Activated effector memory CD4-positive, alpha-beta T cell treated with Interleukin-2 at 50 U/mL for 16 hours (primary cell): ENCODE data around the gene CEMIP2.
"Not testable (repeated sequence)": the region's sequence is repeated elsewhere in the genome, so short reads cannot be mapped to it uniquely, and the experiment has no call there.

Experiments
- DNase-seq: peaks from one replicate; pipeline ENCODE4 v3.0.0-alpha.2; 2020

CEMIP2 gene

DNA sequence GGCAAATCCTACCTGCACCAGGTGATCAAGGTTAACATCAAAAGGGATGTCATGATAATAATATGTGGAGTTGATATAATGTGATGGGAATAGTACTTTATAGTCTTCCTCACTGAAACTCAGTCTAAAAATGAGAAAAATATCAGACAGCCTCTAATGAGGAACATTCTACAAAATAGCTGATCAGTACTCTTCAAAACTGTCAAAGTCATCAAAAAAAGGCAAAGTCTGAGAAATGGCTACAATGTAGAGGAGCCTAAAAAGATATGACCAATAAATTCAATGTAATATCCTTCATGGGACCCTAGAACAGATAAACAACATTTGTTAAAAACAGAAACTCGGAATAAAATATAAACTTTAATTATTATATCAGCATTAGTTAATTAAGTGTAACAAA lies 95.7 kb downstream of the CEMIP2 start:
- DNase-seq = no peak

DNA sequence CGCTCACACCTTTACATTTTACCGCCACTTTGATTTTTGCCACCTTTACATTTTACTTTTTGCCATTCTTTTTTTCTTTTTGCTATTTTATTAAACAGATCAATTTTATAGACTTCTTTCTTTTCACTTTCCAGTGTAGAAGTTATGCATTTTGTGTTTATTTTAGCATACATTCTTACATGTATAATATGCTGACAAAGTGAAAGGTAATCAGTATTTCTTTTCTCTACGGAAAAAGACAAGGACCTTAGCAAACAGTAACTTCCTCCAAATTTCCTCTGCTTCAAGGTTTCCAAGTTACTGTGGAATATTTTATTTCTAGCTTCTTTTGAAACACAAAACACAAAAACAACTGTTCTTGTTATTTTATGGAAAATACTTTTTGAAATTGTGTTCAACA lies 97.0 kb downstream of the CEMIP2 start:
- DNase-seq = no peak

DNA sequence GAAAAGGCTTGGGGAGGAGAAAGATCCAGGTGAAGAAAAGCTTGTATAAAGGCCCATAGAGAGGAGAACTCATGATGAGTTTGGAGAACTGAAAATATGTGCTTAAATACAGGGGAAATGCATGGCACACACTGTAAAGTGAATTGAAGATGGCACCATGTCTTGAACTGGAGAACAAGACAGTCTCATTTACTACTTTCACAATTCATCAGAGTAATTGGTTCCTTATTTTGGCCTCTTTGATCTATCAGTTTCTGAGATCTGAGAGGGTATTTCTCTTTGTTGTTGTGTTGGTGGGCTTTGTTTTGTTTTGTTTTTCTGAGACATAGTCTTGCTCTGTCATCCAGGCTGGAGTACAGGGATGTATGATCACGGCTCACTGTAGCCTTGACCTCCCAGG lies 98.2 kb downstream of the CEMIP2 start:
- DNase-seq = no peak

DNA sequence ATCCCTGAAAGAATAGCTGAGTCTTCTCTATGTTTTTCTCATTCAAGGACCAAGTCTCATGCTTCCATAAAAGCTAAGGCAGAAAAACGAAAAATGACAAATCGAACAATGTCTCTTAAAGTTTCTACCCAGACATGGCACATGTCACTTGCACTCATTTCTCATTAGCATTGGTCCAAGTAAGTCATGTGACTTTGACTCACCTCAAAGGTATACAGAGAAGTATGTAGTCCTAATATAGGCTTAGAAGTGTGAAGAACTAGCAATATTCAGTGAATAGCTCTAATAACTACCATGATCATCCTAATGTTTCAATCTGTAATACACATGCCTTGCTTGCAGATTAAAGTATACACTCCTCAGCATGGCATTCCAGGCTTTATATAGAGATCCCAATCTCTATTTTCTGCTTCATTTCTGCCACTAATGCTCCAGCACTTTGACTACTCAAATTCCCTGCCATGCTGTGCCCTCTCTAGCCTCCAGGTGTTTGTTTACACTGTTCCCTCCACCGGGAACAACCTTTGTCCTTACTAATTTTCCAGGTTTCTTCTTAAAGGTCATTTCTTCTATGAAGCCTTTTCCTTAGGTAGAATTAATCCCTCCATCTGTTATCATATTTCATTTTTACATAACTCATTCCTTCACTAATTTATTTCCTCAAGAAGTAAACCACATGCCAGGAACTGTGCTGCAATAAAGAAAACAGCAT lies 98.9 kb downstream of the CEMIP2 start:
- DNase-seq = no peak

DNA sequence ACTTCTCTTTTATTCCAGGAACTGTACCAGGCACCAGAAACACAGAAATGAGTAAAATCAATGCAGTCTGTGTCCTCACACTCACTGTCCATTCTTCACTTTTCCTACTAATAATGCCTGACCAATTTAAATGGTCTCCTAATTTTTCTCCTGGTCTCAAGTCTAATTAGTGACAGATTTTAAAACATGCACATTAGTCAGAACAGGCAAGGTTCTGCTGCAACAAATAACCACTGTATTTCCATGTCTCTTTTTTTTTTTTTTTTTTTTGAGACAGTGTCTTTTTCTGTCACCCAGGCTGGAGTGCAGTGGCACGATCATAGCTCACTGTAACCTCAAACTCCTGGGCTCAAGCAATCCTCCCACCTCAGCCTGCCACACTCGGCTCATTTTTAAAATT lies 99.6 kb downstream of the CEMIP2 start:
- no peak for DNase-seq

DNA sequence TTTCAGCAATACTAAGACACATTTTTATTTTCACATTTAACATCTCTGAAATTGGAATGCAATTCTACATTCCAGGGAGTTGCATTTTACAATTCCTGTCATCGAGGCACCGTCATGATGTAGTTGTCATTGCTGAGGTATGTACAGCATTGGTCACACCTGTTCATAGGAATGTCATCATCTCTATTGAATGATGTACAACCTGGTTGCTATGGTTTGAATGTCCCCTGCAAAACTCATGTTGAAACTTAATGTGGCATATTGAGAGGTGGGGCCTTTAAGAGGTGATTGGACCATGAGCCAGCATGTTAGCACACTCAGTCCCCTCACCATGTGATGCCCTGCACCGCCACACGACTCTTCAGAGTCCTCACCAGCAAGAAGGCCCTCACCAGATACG lies 103.1 kb downstream of the CEMIP2 start:
- no peak for DNase-seq

DNA sequence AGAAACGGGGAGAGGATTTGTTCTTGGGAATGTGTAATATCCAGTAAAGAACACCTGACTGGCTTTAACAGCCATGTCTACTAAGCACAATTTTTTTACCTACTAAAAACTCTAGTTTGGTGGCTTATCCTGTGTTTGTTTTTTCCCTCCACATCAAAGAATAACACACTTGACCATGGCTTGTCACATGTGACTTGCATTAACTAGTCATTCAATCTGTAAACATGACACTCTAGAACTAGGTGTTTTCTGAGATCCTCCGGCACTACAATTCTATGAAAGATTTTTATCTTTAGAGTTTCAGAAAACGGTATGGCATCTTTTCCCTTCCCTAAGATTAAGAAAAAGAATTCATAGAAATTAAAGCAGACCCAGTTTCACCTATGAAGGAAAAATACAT lies 103.7 kb downstream of the CEMIP2 start:
- DNase-seq = no peak

DNA sequence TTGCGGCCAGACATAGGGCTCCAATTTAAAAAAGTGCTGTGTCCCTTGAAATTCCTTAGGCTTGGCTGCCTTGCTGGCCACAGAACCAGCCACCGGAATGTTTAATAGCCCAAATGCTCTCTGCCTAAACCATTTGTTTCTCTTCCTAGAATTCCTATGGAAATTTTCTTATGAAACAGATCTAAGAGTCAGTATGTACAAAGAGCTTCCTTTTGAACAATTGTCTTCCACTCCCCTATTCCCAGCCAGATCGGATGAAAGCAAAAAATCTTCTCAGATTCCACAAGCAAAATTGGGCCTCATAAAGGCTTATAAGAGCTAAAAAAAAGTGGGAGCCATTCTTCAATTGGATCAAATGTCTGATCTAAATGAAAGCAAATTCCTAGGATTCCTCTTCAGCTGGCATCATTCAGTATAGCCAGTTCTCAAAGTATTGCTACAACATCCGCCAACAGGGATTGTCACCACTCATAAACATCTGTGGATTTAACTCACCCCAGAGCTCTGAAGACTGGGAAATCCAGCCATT lies 104.3 kb downstream of the CEMIP2 start:
- DNase-seq = no peak

DNA sequence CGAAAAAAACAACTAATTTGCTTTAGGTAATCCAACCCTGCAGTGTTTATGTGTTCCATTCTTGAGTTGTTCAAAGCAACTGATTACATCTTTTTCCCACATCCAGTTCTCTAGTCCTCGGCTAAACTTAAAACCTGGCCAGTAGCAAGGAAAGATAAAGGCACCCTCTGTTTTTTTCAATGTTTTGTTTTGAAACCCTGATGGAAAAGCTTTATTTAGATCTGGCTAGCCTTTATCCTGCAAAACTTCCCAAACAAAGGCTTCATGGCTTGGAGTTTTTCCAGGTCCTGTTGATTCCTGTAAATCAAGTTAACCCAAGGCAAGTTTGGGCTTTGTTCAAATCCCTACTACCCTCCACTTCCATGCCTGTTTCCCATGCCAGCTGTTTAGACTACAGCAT lies 105.1 kb downstream of the CEMIP2 start:
- DNase-seq = no peak

DNA sequence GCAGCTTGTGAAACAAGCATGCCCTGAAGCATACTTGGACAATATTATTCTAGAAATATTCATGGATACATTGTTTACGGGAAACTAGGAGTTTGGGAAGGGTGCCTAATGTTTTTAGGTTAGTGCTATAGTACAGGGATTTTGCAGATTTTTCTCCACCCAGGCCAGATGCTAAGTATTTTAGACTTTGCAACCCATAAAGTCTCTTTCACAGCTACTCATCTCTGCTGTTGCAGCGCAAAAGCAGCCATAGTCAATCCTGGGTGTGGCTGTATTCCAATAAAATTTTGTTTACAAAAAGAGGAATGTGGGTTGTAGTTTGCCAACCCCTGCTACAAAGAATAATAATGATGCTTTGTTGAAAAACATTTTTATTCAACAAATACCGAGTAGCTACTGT lies 106.2 kb downstream of the CEMIP2 start:
- no peak for DNase-seq

DNA sequence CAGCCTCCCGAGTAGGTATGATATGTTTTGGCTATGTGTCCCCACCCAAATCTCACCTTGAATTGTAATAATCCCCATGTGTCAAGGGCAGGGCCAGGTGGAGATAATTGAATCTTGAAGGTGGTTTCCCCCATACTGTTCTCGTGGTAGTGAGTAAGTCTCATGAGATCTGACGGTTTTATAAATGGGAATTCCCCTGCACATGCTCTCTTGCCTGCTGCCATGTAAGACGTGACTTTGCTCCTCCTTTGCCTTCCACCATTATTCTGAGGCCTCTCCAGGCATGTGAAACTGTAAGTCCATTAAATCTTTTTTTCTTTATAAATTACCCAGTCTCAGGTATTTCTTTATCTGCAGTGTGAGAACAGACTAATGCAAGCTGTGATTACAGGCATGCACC lies 111.0 kb downstream of the CEMIP2 start:
- DNase-seq = not testable (repeated sequence)

DNA sequence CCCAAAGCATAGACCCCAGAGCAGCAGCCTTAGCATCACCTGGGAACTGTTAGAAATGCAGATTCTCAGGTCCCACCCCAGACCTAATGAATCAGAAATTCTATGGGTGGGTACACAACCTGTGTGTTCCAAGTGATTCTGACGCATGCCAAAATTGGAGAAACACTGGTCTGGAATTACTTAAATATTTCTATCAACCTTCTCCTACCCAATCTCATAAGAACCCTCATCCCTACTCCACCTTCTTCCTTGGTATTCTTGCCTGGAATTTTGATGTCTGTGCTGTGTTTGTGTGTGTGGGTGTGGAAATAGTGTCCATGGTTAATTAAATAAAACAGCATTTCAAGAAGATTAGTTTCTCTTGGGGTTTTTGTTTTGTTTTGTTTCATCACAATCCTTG lies 111.8 kb downstream of the CEMIP2 start:
- DNase-seq = no peak

DNA sequence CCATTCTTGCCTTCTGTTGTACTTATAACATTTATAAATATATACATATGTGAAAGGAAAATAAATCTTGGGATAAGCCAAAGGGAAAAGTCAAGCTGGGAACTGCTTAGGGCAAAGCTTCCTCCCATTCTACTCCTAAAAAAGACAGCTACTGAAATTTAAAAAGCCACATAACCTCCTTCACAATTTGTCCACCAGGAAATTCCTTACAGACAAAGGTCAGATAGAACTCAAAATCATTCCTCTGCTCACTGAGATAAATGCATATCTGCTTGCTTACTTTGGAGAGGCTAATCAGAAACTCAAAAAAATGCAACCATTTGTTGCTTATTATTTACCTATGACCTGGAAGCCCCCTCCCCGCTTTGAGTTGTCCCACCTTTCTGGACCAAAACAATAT lies 112.5 kb downstream of the CEMIP2 start:
- DNase-seq = no peak

DNA sequence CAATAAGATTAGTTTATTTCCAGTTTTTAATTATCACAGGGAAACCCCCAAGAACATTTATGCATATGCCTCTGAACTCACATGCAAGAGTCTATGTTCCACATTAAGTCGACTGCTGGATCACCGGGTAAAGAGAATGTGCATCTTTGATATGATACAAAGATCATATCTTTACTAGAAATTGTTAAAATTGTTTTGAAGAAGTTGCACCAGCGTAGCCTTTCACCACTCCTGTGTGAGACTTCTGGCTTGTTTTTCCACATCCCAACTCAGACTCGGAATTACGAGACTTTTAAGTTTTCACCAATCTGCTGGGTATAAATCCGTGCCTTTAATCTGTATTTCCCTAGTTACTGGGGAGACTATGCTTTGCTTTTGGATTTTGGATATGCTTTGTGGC lies 113.2 kb downstream of the CEMIP2 start:
- DNase-seq = no peak

DNA sequence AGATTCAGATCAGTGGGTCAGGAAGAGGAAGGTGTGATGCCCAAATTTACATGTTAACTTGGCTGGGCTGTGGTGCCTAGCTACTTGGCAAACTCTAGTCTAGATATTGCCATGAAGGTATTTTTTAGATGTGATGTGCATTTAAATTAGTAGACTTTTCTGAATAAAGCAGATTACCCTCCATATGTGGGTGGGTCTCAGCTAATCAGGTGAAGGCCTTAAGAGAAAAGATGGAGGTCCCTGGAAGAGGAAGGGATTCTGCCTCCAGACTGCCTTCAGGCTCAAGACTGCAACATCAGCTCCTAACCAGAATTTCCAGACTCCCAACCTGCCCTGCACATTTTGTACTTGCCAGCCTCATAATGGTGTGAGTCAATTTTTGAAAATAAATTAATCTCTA lies 115.8 kb downstream of the CEMIP2 start:
- no peak for DNase-seq

DNA sequence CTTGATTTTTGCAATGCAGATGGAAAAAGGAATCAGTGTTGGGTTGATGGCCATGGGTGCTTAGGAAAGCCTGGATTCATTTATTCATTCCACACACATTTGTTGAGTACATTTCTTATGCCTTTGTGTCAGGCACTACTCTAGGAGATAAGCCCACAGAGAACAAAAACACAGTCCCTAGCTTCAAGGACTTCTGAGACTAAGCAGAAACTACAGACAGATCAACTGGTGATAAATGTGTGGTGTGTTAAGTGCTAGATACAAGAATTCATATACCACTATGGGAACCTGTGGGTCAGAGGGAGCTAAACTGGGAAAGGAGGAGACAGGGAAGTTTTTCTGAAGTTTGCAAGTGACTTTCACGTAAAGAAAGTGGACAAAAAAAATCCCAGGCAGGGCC lies 119.9 kb downstream of the CEMIP2 start:
- DNase-seq = no peak

DNA sequence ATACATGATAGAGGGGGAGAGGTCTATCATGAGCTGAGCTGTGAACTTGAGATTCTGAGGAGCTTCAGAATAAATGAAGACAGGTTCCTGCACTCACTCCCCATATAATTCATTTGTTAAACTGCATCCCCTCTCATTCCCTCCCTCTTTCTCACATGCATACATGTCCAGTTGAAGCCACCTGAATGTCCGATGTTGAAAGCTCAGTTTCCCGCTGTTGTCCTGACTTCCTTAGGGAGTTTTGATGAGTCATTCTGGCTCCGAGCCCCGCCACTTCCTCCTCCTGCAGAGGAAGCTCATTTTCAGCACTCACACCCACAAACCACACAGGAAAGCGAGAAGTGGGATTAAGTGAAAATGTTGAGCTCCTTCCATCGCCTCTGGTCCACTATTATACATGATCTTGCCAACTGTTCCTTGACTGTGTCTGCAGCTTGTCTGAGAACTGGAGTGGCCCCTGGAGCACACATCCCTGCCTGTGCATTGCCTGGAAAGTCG lies 121.2 kb downstream of the CEMIP2 start:
- no peak for DNase-seq

DNA sequence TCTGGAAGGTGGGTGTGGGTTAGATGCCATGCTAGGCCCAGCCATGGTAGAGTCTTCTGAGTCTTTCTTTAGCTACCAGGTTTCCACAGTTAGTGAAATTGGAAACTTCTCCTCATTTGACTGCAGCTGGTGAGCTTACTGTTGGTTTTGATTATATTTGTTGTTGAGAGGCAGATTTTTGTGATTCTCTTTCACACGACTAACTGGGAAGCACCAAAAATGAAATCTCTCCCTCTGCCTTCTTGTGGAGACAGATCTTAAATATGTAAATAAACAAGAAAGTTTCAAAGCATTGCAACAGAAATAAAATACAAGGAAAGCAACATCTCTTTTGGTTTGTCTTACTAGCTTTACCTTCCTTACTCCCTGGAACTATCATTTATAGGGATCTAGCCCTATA lies 122.2 kb downstream of the CEMIP2 start:
- DNase-seq = no peak

DNA sequence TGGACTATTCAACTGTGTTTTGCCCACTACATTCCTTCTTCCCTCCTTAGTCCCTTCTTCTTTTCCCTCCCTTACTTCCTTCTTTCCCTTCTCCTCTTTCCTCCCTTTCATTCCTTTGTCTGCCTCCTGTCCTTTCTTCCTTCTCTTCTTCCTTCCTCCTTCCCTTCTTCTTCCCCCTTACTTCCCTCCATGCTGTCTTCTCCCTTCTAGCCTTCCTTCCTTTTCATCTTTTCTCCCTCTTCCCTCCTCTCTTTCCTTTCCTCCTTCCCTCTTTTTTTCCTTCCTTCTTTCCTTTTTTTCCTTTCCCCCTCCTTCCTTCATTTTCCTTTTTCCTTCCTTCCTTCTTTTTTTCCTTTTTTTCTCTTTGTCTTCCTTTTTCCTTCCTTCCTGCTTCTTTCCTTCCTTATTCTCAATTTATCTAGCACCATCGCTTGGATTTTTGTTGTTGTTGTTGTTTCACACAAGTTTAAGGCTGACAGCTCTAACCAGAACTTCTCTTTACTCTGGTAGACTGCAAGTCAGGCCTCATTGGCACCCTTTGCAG lies 123.4 kb downstream of the CEMIP2 start:
- DNase-seq = no peak

DNA sequence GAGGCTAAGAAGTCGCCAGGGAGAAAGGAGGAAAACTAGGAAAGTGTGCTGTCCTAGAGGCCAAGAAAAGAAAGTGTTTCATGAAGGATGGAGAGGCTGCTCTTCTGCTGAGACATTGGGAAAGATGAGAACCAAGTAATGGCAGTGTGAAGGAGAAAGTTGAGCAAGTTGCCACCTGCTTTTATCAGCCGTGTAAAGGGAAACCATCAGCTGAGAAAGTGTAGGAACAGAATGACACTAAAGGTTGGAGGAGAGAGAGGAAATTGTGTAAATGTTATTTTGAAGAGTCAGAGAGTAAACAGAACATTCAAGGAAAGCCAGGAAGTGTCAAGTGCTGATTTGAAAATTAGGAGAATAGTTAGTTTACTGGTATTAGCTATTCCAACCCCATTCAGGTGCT lies 125.0 kb downstream of the CEMIP2 start:
- DNase-seq = no peak

DNA sequence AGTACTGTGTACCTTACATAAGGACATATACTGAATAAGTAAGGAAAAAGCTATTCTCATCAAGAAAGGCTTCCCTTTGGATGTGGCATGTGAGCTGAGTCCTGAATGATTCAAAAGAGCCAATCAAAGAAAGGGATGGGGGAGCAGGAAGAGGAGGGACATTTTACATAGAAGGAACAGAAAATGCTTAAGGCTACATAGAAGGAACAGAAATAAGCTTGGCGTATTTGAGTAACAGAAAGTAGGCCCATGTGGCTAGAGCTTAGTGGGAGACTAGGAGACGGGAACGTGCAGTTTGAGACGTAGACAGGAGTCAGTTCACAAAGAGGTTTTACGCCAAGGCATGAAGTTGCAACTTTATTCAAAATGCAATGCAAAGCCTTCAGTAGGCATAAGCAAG lies 126.3 kb downstream of the CEMIP2 start:
- DNase-seq = no peak

DNA sequence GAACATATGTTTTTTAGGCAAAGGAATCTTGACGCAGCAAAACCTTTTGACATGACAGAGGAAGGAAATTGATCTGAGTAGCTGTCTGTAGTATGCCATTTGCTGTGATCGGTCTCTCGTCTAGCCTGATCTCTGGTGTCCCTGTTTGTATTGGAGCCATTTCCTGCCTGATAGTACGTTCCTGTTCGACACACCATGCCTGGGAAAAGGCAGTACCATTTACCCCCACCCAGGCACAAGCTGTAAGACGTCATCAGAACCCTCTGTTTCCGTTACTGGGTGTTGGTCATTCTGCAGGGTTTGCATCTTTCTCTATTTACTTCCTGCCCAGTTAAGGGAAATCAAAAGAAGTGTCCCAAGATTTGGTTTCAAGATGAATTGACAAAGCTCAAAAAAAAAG lies 129.7 kb downstream of the CEMIP2 start:
- DNase-seq = no peak

DNA sequence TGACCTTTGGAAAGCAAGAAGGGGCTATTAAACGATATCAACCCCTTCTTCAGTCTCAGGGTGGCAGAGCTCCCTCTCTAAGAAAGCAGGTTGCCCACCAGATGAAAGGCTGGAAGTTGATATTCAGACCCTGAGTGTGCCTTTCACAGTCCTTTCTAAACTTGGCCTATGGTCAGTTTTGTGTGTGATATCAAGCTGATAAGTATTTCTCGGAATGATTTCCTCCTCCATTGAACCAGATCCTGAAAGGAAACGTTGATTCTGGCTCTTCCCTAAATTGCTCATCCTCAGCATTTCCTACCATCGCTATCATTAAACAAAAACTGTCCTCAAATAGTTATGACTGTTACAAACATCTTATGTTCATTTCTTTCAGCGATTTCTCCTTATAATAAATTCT lies 130.4 kb downstream of the CEMIP2 start:
- no peak for DNase-seq

DNA sequence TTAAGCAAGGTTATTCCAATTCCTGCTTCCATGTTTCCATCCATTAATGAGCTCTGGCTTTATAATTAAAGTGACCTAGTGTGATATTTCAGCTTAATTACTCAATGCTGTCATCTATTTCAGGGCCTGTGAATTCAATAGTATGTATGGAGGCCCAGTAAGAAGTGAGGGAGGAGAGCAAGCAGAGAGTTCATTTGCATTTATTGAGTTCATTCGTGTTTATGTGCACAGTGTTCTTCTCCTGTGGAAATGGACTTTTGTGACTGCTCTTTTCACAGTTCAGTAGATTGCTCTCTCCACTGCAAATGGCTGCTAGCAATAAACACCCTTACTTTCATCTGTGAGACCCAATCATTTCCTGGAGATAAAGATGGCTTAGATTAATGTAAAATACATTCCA lies 130.9 kb downstream of the CEMIP2 start:
- no peak for DNase-seq
